GM18868 (cell line): Measurements from ENCODE around the gene FZD1.
"Not testable (repeated sequence)": the region's sequence is repeated elsewhere in the genome, so short reads cannot be mapped to it uniquely, and the experiment has no call there.

Experiments used
- ATAC-seq: cut with Tn5 transposase; IDR thresholded peaks from one replicate; pipeline ENCODE4 v1.9.1; 2021; ENCODE audit warnings: mild to moderate bottlenecking, moderate library complexity; ENCODE audit not compliant: unreplicated experiment

Gene FZD1

DNA sequence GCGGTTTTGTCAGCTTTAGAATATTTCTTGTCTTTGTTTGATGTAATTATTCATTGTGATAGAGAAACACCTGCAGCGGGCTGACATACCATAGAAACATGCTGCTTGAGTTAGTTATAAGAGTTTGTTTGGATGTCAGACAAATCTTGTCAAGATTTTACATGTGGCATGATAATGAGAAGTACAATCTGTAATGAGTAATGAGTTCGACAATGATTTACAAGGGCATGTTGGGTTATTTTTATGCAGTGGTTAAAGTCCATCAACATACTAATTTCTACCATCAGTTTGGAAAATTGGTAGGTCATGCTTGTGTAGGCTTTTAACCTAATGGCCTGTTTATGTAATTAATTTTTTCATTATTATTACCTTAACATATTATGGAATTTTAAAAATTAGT, 31.3 kb downstream of the FZD1 start:
- ATAC-seq, result no peak

DNA sequence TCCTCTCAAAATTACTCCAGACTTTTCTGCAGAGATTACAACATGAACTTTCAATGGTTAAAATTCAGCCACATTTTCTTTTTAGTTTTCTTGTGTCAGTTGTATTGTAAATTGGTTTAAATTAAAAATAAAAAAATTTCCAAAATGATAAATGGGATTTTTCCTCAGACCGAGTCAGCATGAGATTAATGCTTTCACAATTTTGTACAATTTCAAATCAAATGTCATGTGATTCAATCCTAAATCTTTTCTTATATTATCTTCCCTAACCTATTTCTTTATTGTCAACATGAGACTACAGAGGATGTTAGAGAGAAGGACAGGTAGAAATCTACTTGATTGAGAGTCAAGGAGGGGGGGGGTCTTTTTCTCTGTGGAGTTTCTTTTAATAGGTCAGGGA, 33.7 kb downstream of the FZD1 start:
- no peak for ATAC-seq

DNA sequence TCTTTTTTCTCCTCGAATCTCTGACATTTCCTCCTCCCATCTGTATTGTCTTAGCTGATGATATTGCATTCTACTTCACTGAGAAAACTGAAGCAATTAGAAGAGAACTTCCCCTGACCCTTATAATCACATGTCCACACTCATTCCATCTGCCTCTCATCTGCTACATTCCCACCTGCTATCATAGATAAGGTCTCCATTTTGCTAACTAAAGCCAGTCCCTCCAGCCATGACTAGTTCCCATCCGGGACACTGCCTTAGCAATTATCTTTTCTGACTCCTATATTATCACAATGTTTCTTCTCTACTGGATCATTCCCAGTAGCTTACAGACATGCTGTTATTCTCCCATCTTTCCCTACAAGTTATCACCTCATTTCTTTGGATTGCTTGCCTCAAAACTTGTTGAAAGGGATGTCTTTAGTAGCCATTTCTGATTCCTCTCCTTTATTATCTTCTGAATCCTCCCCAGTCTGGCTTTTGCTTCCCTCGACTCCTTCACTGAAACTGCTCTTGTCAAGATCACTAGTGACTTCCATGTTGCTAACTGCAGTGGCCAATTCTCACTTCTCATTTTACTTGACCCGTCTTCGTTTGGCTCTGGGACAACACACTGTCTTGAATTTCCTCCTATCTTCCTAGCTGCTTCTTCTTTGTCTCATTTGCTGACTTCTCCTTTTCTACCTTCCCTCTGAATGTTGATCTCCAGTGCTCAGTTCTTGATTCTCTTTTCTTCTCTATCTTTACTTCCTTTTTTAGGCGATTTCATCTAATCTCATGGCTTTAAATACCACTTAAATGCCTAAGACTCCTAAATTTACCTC, 35.9 kb downstream of the FZD1 start:
- ATAC-seq, result no peak

DNA sequence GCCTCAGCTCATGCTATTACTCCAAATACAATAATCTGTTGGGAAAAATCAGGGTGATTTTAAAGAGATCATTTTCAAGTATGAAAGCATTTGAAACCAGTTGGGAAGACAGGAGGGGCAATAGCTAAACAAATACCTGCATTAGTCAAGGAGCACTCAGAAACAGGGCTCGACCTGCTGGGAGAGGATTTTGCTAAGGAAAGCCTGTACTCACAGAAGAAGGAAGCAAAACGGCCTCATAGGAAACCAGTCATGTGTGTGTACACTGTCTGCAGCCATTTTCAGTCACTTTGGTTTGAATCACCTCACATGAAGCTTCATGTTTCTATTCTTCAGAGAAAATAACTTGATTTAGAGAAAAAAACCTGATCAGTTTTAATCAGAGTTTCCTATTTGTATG, 38.6 kb downstream of the FZD1 start:
- ATAC-seq, result no peak

DNA sequence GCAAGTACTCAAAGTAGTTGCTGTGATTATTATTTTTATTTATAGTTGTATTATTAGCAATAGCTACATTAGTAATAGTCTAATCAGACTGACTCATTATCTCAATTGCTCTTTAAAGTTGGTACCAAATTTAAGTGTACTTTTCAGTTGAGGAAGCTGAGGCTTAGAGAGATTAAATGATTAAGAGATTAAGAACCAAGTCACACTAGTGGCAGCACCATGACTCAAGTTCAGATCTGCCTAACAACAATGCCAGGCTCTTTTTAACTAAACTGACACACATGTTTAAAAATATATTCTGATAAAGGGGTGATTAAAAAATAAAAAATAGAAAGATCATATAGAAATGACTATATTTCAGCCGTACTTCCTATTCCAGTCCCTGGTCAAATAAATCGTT, 42.0 kb downstream of the FZD1 start:
- no peak for ATAC-seq

DNA sequence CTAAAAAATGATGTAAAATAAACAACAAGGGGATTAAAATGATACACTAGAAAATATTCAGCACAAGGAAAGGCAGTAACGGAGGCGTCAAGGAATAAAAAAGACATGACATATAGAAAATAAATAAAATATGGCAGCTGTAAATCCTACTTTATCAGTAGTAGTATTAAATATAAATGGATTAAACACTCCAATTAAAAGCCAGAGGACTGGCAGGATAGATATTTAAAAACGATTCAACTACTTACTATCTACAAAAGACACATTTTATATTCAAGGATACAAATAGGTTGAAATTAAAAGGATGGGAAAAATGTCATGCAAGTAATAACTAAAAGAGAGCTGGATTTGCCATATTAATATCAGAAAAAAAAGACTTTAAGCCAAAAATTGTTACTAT, 43.2 kb downstream of the FZD1 start:
- ATAC-seq, result no peak

DNA sequence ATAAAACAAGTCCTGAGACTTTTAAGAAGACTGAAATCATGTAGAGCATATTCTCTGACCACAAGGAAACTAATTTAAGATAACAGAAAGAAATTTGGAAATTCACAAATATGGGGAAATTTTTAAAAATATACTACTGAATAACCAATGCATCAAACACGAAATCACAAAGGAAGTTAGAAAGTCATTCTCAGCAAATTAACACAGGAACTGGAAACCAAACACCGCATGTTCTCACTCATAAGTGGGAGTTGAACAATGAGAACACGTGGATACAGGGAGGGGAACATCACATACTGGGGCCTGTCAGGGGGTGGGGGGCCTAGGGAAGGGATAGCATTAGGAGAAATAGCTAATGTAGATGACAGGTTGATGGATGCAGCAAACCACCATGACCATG, 44.0 kb downstream of the FZD1 start:
- ATAC-seq, result not testable (repeated sequence)

DNA sequence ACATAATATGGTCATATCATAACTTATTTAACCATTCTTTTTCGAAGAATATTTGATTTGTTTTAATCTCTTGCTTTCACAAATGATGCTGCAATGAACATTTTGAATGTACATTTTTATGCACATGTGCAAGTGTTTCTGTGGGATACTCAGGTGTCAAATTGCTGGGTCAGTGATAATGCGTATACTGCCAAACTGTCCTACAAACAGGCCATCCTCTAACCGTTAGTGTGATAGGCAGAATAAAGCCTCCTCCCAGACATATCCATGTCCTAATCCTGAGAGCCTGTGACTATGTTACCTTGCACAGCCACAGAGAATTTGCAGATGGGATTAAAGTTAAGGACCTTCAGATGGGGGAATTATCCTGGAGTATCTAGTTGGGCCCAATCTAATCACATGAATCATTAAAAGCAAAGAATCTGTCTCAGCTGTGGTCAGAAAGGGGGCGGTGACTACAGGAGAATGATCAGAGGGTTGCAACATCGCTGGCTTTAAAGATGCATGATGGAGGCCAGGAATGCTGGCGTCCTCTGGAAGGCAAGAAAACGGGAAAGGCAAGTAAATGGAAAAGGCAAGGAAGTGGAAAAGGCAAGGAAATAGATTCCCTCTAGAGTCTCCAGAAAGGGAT, 46.7 kb downstream of the FZD1 start:
- ATAC-seq, result no peak

DNA sequence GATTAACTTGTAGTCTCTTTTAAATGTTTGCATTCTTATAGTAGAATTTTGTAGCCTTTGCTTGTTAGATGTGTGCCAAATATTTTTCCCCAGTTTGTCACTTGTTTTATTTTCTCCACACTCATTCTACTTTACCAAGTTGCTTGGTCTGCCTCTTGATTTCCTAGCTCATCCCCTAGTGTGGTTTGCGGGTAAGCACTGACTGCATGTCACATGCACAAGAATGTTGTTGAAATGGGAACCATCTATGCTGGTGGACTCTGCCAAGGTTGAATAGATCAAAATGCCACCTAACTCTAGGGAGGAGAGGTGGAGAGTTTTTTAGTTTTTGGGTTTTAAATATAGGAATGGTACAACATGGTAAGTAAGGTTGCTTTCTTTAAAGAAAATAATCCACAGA, 47.6 kb downstream of the FZD1 start:
- no peak for ATAC-seq

DNA sequence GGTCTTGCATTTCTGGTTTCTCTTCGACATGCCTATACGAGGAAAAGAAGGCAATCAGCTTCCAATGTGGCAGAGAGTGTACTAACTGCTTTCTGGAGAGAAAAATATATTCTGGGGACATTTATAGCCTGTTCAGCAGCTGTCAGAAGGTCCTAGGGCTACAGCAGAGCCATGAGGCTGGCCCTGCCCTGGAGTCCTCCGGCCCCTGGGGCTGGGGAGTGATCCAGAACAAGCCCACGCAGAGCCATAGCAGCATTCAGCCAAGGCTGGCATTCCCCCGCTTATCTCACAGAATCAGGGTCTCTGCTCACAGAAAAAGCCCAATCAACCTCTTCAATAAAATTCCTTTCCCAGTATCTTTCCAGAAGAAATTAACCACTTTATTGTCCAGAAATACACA, 48.9 kb downstream of the FZD1 start:
- no peak for ATAC-seq

DNA sequence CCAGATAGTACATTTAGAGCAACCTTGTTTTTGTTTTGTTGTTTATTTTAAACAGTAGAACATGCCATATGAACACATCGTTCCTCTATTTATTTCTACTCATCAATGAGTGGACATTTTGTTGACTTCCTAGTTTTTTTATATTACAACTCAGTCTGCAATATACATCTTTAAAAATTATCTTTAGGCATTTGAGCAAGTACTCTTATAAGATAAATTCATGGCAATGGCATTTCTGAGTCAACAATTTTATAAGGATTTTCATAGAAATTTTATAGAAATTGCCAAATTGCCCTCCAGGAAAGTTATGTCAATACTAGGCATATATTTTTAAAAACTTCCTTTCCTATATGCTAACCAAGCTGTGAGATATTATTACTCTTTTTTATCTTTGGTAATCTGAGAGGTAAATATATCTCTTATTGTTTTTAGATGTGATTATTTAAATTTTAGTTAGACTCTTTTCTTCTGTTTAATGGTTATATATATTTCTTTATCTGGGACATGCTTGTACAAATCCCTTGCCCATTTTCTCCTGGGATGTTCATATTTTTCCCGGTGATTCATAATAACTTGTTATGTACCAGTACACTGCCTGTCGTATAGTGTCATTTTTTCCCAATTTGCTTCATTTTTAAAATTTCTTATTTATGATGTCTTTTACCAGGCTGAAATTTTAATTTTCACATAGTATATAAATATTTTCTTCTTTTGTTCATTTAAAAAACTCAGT, 50.5 kb downstream of the FZD1 start:
- ATAC-seq, result no peak

DNA sequence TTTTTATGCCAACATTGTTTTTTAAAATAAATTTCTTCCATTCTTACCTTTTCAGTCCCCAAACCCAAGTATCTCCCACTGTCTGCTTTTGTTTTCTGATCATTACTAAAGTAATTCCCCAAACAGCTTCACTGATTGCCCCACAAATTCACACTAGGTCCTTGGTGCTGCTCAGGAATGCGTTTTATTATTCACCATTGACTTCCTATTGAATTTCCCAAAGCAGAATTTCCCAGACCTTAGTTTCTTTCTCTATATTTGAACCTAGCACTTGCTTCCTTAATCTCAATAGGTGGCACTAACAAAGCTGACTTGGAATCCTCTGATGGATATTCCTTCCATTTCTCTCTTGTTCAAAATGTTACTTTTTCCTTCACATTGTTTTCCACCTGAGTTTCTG, 52.2 kb downstream of the FZD1 start:
- ATAC-seq, result no peak

DNA sequence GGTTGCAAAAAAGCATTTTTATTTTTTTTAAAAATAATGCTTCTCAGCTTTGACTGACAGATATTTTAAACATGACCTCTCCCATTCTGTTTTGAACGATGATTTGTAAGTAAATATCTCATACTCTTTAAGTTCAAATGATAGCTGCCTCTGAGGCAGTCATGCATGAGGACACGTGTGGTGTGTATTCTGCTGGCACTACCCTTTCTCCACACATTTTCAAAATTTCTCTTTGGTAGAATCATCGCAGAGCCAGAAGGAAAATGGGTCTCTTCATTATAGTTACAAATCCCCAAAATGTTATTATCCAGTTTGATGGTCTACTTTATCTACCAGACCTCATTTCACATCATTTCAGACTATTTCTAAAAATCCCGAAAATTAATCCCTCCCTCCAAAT, 55.1 kb downstream of the FZD1 start:
- ATAC-seq, result no peak

DNA sequence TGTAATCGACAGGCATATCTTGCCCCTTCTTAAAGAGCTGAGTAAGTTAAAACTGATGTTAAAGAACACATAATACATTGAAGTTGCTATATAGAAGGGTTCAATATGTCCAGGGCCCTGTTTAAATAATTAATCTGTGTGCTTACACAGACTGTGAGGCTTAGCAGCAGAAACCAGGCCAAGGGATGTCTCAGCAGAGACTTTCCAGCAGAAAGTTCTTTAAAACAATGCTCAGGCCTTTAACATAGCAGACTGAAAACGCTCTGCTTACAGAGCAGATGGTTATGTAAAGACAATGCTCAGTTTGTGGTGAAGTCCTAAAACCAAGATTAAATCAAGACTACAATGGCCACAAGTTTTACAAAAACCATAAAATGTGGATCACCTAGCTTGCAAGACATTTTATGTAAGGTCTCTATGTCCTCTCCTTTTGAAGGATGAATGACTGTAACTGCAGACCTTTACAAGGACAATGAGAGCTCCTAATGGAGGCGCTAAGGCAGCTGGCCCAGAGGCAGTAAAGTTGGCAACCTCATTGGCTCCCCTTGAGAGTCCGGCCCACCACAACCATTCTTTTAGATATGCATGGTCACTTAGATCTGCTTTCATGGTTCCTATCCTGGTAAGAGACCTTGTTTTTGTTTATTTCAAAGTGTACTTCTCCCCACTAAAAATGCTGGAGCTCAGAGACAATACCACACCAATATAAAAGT, 56.3 kb downstream of the FZD1 start:
- ATAC-seq, result no peak
